NCI-H748 treated with DMSO at 0.1 percent for 48 hours (cell line): ENCODE data around the gene HMG20A.
"Not testable (repeated sequence)": the region's sequence is repeated elsewhere in the genome, so short reads cannot be mapped to it uniquely, and the experiment has no call there.

Source experiments
- DNase-seq: peaks from one replicate; lab custom pipeline; 2025; lab: John Stamatoyannopoulos, UW

Gene HMG20A

DNA sequence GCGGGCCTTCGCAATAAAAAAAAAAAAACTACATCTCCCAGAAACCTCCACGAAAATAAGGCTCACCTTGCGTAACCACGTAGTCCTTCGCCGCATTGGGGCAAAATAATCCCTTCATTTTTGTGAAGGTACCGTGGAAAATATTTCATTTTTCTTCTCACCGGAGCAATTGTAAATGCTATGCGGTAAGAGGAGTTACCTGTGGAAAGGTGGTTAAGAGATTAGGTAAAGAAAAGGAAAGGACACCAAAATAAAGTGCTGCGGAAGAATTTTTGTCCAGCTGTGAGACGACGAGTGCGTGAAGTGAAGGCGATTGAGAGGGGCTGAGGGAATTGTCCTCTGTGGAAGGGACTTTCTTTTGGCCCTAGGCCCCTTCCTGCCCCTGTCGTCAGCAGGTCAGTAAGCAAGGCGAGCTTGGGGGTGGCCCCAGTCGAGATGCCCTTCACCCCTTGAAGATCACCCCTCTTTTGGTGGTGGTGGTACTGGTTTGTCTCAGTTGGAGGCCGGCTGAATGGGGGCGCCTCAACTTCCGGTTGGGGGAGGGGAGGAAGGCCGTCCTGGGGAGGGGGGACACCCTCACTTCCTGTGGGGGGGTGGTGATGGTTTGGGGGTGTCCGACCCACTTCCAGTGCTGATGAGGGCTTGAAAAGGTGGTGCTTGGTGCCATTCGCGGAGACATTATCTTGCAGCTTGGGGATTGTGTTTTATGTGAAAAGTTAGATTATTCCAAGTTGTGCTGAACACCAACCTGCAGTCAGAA, at the start of gene HMG20A:
Gene HMG20A (plus strand): TSS at position 279 of the 760 bp plus-strand sequence. CDS start 37,520 bp downstream, outside the sequence.
- peak; percentile 68 for DNase-seq

- DNase-seq: no peak
These were observed 48.7 kb upstream of the HMG20A start for GRCh38 chr15:77371850-77372563.

GRCh38 chr15:77373441-77373840, 47.2 kb upstream of the HMG20A start:
- DNase-seq: no peak

GRCh38 chr15:77375133-77375532, 45.6 kb upstream of the HMG20A start:
- DNase-seq: no peak

- DNase-seq: peak; percentile 27
These were observed 43.9 kb upstream of the HMG20A start for GRCh38 chr15:77376770-77377169.

- DNase-seq: no peak
These were observed 40.7 kb upstream of the HMG20A start for GRCh38 chr15:77380033-77380432.

DNA sequence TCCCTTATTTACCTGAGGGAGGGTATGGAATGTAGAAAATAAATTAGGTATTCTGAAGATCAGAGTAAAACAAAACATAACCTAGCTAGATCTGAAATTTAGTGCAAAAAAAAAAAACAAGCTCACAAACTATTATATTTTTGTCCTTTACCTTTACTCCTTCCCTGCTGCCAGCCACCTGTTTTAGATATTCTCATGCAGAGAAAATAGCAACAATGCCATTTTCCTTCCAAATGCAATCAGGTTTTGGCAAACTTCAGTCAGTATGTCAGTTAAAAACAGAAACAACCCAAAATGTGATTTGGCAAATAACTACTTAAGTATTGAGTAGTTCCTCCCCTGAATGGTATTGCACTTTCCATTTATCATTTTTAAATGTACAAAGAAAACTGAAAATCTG, 36.6 kb upstream of the HMG20A start:
- no peak for DNase-seq

DNA sequence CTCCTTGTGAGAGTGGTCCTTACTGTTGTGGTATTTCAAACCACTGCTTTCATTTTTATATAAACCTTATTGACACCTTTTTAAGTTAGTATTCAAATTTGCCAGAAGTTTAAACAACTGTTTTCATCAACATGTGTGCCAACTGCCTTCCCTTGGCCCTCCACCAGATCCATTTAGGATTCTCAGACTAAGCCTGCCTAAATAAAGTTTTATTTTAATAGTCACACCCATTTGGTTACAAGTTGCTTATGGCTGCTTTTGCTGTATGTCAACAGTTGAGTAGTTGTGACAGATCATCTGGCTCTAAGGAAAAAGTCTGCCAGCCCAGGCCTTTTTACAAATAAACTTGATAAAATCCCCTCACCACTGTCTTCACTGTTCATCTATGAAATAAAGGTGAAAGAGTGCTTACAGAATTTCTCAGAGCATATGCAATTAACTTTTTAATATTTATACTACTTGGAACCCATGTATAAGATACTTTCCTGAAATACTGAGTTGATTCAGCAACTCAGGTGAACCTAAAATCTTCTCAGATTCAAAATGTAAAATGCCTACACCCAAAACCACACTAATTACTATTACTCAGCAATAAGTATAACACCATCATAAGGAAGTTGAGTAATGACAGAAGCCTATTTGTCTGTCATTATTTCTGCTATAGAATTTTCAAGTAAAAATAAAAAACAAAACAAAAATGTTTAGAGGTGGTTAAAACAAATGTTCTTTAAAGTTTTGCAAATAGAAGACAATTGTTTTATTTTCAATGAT, 35.9 kb upstream of the HMG20A start:
- DNase-seq: no peak

- DNase-seq: no peak
These were observed 34.1 kb upstream of the HMG20A start for GRCh38 chr15:77386626-77387025.

- DNase-seq: no peak
These were observed 33.2 kb upstream of the HMG20A start for GRCh38 chr15:77387365-77388105.

GRCh38 chr15:77391372-77391951, 29.2 kb upstream of the HMG20A start:
- DNase-seq: no peak

DNA sequence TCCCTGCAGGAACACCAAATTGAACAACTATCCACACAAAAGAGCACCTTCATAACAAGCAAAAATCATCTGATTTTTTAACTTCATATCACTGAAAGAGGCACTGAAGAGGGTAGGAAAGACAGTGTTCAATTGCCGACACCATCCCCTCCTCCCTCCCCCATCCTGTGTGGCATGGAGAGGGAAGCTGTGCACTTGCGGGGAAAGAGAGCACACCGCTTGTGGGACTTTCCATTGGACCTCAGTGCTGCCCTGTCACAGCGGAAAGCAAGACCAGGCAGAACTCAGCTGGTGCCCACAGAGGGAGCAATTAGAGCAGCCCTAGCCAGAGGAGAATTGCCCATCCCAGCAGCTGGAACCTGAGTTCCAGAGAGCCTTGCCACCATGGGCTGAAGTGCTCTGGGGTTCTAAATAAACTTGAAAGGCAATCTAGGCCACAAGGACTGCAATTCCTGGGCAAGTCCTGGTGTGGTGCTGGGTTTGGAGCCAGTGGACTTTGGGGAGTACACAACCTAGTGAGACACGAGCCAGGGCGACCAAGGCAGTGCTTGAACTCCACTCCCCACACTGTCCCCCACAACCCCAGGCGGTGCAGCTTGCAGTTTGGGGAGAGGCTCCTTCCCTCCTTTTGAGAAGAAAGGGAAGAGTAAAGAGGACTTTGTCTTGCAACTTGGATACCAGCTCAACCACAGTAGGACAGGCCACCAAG, 27.8 kb upstream of the HMG20A start:
- no peak for DNase-seq

GRCh38 chr15:77393471-77393840, 27.2 kb upstream of the HMG20A start:
- no peak for DNase-seq

DNA sequence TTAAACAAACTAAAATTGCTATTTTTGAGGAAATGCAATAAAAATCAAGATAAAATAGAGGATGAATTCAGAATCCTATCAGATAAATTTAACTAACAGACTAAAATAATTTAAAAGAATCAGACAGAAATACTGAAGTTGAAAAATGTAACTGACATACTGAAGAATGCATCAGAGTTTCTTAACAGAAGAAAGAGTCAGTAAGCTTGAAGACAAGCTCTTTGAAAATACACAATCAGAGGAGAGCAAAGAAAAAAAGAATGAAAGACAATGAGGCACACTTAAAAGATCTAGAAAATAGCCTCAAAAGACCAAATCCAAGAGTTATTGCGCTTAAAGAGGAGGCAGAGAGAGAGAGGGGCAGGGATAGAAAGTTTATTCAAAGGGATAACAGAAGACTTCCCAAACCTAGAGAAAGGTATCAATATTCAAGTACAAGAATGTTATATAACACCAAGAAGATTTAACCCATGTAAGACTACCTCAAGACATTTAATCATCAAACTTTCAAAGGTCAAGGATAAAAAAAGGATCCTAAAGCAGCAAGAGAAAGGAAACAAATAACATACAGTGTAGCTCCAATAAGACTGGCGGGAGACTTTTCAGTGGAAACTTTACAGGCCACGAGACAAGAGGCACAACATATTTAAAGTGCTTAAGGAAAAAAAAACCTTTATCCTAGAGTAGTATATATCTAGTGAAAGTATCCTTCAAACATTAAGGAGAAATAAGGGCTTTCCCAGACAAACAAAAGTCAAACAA, 25.5 kb upstream of the HMG20A start:
- DNase-seq: no peak

- no peak for DNase-seq
These were observed 24.0 kb upstream of the HMG20A start for GRCh38 chr15:77396692-77397091.

DNA sequence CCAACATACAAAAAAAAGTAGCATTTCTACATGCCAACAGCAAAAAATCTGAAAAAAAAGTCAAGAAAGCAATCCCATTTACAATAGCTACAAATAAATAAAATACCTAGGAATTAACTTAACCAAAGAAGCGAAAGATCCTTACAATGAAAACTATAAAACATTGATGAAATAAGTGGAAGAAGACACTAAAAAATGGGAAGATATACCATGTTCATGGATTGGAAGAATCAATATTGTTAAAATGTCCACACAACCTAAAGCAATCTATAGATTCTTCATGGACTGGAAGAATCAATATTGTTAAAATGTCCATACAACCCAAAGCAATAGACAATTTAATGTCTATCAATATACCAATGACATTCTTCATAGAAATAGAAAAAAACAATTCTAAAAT, 21.8 kb upstream of the HMG20A start:
- no peak for DNase-seq

DNA sequence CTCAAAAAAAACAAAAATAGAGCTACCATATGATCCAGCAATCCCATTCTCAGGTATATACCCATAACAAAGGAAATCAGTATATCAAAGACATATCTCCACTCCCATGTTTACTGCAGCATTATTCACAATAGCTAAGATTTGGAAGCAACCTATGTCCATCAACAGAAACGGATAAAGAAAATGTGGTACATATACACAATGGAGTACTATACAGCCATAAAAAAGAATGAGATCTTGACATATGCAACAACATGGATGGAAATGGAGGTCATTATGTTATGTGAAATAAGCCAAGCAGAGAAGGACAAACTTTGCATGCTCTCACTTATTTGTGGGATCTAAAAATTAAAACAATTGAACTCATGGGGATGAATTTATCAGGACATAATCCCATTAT, 20.4 kb upstream of the HMG20A start:
- no peak for DNase-seq

DNA sequence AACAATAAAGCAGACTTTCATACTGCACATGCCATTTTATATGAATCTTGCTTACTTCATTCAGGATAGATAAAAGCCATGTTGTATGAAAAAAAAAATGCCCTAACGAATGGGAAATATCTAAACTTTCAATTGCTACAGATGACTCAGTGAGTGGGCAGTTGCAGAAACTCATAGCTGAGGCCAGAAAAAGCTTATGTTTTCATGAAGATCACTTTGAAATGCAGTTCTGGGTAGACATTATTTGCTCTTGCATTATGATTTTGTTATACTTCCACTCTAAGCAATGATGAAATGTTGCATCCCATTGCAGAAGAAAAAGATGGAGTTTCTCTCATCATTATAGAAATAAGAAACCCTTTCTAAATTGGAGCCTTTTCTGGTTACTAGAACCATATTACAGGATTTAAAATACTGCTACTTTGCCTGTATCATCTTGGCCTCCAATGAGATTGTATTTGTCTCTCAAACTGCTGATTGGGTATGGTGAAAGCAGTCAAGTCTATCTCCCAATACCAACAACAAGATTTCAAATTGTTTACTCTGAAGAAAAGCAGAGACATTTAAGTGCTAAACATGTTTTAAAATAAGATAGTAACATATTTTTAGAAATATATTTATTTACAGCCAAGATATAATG, 17.8 kb upstream of the HMG20A start:
- no peak for DNase-seq

DNA sequence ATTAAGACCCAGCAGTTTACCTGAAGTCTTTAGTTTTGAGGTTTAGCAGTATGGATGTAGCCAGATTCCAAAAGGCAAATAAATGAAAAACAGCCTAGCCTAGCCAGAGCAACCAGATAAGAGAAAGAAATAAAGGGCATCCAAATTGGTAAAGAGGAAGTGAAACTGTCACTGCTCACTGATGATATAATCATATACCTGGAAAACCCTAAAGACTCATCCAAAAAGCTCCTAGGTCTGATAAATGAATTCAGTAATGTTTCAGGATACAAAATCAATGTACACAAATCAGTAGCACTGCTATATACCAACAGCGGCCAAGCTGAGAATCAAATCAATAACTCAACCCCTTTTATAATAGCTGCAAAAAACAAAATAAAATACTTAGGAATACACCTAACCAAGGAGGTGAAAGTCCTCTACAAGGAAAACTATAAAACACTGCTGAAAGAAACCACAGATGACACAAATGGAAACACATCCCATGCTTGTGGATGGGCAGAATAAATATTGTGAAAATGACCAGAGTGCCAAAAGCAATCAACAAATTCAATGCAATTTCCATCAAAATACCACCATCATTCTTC, 14.4 kb upstream of the HMG20A start:
- DNase-seq: not testable (repeated sequence)
